Kidney epithelial cell (primary cell): ENCODE measurements around the gene KCNIP4. TPM values are rescaled to one million over a fixed set of nuclear protein-coding genes. Genes with fewer than 3 reads are reported as not detected.

ENCODE experiments used
- DNase-seq: peaks from one replicate; pipeline ENCODE4 v3.0.0-alpha.2; 2010; ENCODE audit warnings: low read depth
- H3K27me3 ChIP-seq: 2 replicates; pipeline ENCODE4 v1.6.0; 2011; ENCODE audit warnings: low read length; ENCODE audit not compliant: control insufficient read depth, insufficient read depth
- H3K36me3 ChIP-seq: 2 replicates; pipeline ENCODE4 v1.5.1; 2011; ENCODE audit warnings: low read length; ENCODE audit not compliant: control insufficient read depth, insufficient read depth
- H3K4me3 ChIP-seq: 2 replicates; pipeline ENCODE4 v1.5.1; 2011; ENCODE audit warnings: low read depth, mild to moderate bottlenecking, control low read depth, low read length
- CTCF ChIP-seq: IDR thresholded peaks from 2 replicates; pipeline ENCODE4 v1.5.1; 2011; ENCODE audit warnings: mild to moderate bottlenecking, moderate library complexity, low read length, control low read depth, inconsistent platforms; ENCODE audit not compliant: insufficient read depth, poor library complexity, severe bottlenecking
- total RNA-seq: library from RNA; depleted of rRNA; stranded (reverse); fragments of >200 nt; gene quantifications from 2 replicates; pipeline ENCODE4 v1.2.3, GENCODE V29; 2015

KCNIP4 gene
- total RNA-seq, 1 donor from 2014 or later, result 5.5 TPM

GRCh38 chr4:21887481-21887880 is 61.1 kb downstream of the KCNIP4 start:
- H3K27me3 ChIP-seq, result no peaks in the 10 kb centered on the region
- TF ChIP-seq CTCF, result no peak
- no peak overlapping the region for H3K4me3 ChIP-seq
- H3K36me3 ChIP-seq, result no peaks in the 10 kb centered on the region
- DNase-seq, result no peak

DNA sequence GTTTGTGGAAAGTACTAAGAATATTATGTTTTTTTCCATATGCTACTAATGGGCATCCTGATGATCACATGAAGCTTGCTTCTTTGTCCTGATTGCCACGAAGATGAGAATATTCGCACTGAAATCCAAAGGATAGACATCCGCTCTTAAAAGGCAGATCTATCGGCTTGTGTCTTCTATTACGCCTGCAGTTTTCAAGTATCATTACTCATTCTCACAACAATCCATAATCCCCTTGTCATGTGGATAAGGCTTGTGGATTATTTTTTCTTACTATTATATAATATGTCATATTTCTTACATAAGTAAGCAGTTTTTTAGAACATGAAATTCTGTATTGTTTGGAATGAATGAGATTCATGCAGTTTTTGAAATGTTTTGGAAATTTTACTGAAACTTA is 62.8 kb downstream of the KCNIP4 start:
- H3K27me3 ChIP-seq, result no peaks in the 10 kb centered on the region
- H3K4me3 ChIP-seq, result no peak overlapping the region
- no peaks in the 10 kb centered on the region for H3K36me3 ChIP-seq
- DNase-seq, result no peak
- no peak for TF ChIP-seq CTCF

DNA sequence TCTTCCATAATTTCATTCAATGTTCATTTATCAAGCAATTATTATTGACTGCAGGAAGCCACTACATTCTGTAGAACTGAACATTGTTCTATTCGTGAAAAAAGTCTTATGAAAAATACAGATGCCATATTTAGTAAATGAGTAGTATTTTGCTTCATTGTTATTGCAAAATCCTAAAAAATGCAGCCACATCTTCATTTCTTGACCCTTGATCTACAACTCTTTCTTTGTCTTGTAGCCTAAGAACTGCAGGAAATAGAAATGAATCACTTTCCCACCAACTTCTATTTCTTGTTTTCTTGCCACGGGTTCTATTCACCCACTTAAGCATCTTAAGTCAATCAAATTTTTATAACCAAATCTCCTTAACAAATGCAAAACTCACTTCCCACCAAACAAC is 63.3 kb downstream of the KCNIP4 start:
- DNase-seq, result no peak
- TF ChIP-seq CTCF, result no peak
- H3K36me3 ChIP-seq, result no peaks in the 10 kb centered on the region
- no peak overlapping the region for H3K4me3 ChIP-seq
- no peaks in the 10 kb centered on the region for H3K27me3 ChIP-seq

GRCh38 chr4:21884615-21885014 is 64.0 kb downstream of the KCNIP4 start:
- no peaks in the 10 kb centered on the region for H3K27me3 ChIP-seq
- DNase-seq, result no peak
- H3K4me3 ChIP-seq, result no peak overlapping the region
- no peak for TF ChIP-seq CTCF
- H3K36me3 ChIP-seq, result no peaks in the 10 kb centered on the region

- TF ChIP-seq CTCF, result no peak
- Histone ChIP-seq H3K27me3 (no peaks in the 10 kb centered on the region), H3K36me3 (no peaks in the 10 kb centered on the region), H3K4me3 (no peak overlapping the region)
- no peak for DNase-seq
Measured at GRCh38 chr4:21882051-21882839, 66.3 kb downstream of the KCNIP4 start.

DNA sequence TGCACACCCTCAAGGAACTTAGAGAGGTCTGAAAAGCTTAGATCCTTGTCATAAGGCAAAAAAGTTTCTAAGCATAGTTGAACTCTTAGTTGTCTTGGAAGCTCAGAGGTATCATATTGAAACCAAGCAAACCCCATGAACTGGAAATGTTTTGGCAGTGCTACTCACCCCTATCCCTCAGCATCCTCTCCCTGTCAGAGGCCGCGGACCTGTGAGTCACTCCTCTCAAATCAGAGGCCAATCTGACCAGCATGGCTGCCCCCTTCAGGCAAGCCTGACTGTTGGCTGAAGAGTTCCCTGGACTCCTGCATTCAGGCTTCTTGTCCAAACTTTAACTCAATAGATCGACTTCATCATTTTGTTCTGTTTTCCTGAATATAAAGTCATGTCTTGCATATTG is 69.4 kb downstream of the KCNIP4 start:
- Histone ChIP-seq H3K36me3 (no peaks in the 10 kb centered on the region), H3K4me3 (no peak overlapping the region), H3K27me3 (no peaks in the 10 kb centered on the region)
- TF ChIP-seq CTCF, result peak; percentile 14
- DNase-seq, result no peak
